Measurements from ENCODE around the gene DLG5. TPM values are rescaled to one million over a fixed set of nuclear protein-coding genes. Genes with fewer than 3 reads are reported as not detected.
A peak's percentile ranks its signal among the peaks of the same experiment; 100 is the strongest.

DLG5 gene
- polyA plus RNA-seq, 6 donors from 2014 or later, result 0.09 TPM; not detected in 5

GRCh38 chr10:77746047-77746707, 180.4 kb downstream of the DLG5 start:
- H3K4me3 Mint-ChIP-seq, result no peak overlapping the region
- H3K27me3 Mint-ChIP-seq, result peaks cover 11 to 34% (median 27%) of the 10 kb centered on the region in 3 donors
- peaks cover 4 to 35% (median 16%) of the 10 kb centered on the region in 7 donors for H3K9me3 Mint-ChIP-seq
- peaks cover 0 to 14% of the 10 kb centered on the region in 2 donors for H3K36me3 Mint-ChIP-seq
- ATAC-seq (ENCODE audit: low read depth in 2 of 2), result no peak
- no peaks in the 10 kb centered on the region for H3K4me1 Mint-ChIP-seq
- no peak for DNase-seq
- peak overlapping the region in 2 of 6 donors; percentile 11 to 13 for H3K27ac Mint-ChIP-seq

- Mint-ChIP-seq H3K4me1 (no peaks in the 10 kb centered on the region), H3K9me3 (peaks cover 7 to 31% (median 16%) of the 10 kb centered on the region in 7 donors), H3K27me3 (peaks cover 15 to 32% (median 27%) of the 10 kb centered on the region in 3 donors), H3K4me3 (no peak overlapping the region), H3K36me3 (peaks cover 7 to 15% of the 10 kb centered on the region in 2 donors), H3K27ac (no peak overlapping the region)
- no peak for ATAC-seq (ENCODE audit: low read depth in 2 of 2)
- DNase-seq, result no peak
Observed at GRCh38 chr10:77744245-77744644, 182.3 kb downstream of the DLG5 start.

GRCh38 chr10:77742172-77742571, 184.4 kb downstream of the DLG5 start:
- Mint-ChIP-seq H3K9me3 (peaks cover 15 to 43% (median 23%) of the 10 kb centered on the region in 7 donors), H3K27me3 (peaks cover 19 to 26% (median 24%) of the 10 kb centered on the region in 3 donors), H3K36me3 (peaks cover 9 to 33% of the 10 kb centered on the region in 2 donors), H3K4me1 (no peaks in the 10 kb centered on the region), H3K27ac (no peak overlapping the region), H3K4me3 (no peak overlapping the region)
- ATAC-seq (ENCODE audit: low read depth in 2 of 2), result no peak
- DNase-seq, result no peak

- DNase-seq, result no peak
- H3K27ac Mint-ChIP-seq, result no peak overlapping the region
Observed at GRCh38 chr10:77741746-77742145, 184.8 kb downstream of the DLG5 start.

More at GRCh38 chr10:77741746-77742145, 184.8 kb downstream of the DLG5 start:
- H3K4me1 Mint-ChIP-seq, result no peaks in the 10 kb centered on the region
- H3K4me3 Mint-ChIP-seq, result no peak overlapping the region
- H3K9me3 Mint-ChIP-seq, result peaks cover 15 to 47% (median 28%) of the 10 kb centered on the region in 7 donors
- peaks cover 9 to 36% of the 10 kb centered on the region in 2 donors for H3K36me3 Mint-ChIP-seq
- ATAC-seq (ENCODE audit: low read depth in 2 of 2), result no peak
- peaks cover 19 to 24% (median 20%) of the 10 kb centered on the region in 3 donors for H3K27me3 Mint-ChIP-seq

Other genes with a start within 250 kb of the DLG5 start
- gene POLR3A, start 102.8 kb upstream of the DLG5 start, polyA plus RNA-seq (ENCODE audit: low read depth in 6 of 6), result 10 to 100 TPM in 1 of 6 donors, 1 to 10 TPM in 4, under 1 TPM in 1; 0.92 to 11.2 (median 6.8) TPM
- gene RPS24, start 107.1 kb upstream of the DLG5 start, polyA plus RNA-seq (ENCODE audit: low read depth in 6 of 6), result 1,000 to 10,000 TPM in 2 of 6 donors, 100 to 1,000 TPM in 4; 784 to 1,204 (median 985) TPM